Tracheal epithelial cell (primary cell): Measurements from ENCODE around the gene LRRC59. TPM values are rescaled to one million over a fixed set of nuclear protein-coding genes. Genes with fewer than 3 reads are reported as not detected.

Experiments
- total RNA-seq: library from RNA; depleted of rRNA; stranded (reverse); fragments of >200 nt; gene quantifications from 2 replicates; pipeline ENCODE4 v1.2.1, GENCODE V29; 2014

The LRRC59 gene
- 137 and 209 TPM in 2 replicates for total RNA-seq

GRCh38 chr17:50397111-50397918 lies at the start of gene LRRC59:
Gene LRRC59 (minus strand): TSS chr17:50397523. CDS start chr17:50397317, 206 bp downstream.

GRCh38 chr17:50425682-50426471 lies 28.6 kb upstream of the LRRC59 start, which contains the start of gene ACSF2:
Gene ACSF2 (plus strand): TSS chr17:50426218. CDS start chr17:50426262, 44 bp downstream.

GRCh38 chr17:50372758-50373556 lies 24.4 kb downstream of the LRRC59 start, which contains the start of the genes EME1 and MRPL27:
Gene EME1 (plus strand): TSS chr17:50373229. CDS start chr17:50375209, 1,980 bp downstream.
Gene MRPL27 (minus strand): TSS chr17:50373184. CDS start chr17:50373170, 14 bp downstream.

DNA sequence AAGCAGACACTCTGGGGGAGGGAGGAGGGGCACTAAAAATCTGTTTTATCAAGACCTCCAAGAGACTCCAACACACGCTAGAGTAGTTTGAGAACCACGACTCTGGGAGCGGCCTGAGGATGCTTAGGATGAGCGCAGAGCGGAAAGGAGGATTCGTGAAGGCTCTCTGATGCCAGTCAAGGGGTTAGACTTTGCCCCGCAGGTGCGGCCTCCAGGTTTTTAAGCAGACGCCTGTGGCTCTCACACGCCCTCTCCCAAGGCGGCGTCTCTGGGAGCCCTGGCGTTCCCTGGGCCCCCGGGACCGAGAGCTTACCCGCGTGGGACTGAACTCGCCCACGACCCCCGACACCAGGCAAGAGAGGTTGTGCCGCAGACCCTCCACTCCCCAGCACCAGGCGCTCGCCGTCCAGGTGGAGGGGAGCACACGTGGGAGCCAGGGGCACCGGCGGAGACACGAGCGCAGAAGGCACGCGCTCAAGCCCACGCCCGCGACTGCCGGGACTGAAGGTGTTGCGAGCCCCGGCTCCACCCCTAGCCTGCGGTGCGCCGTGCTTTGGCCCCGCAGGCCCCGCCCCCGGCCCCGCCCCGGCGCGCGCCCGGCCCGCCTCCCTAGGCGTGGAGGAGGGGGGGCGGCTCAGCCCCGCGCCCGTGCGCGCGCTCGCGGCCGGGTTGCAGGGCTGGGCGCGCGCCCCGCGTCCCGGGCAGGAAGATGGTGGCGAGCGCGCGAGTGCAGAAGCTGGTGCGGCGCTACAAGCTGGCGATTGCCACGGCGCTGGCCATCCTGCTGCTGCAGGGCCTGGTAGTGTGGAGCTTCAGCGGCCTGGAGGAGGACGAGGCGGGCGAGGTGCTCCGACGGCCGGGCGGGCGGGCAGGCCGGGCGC lies 51.7 kb downstream of the LRRC59 start, which contains the start of gene XYLT2:
XYLT2 (plus strand) TSS at position 695 of the 881 bp plus-strand sequence; CDS start at position 710, 15 bp downstream.

Other genes starting within 250 kb of the LRRC59 start
- 17.8 and 18.8 TPM in 2 replicates for gene PPP1R9B, start 246.8 kb downstream of the LRRC59 start, total RNA-seq
- gene SGCA, start 231.5 kb downstream of the LRRC59 start, total RNA-seq = not detected in 2 replicates
- 3.2 and 28.4 TPM in 2 replicates for gene COL1A1, start 195.9 kb downstream of the LRRC59 start, total RNA-seq
- gene TMEM92, start 123.1 kb downstream of the LRRC59 start, total RNA-seq = 0.85 and 0.96 TPM in 2 replicates
- 31.8 and 41.4 TPM in 2 replicates for gene XYLT2, start 51.4 kb downstream of the LRRC59 start, total RNA-seq
- 71.0 and 79.5 TPM in 2 replicates for gene MRPL27, start 24.3 kb downstream of the LRRC59 start, total RNA-seq
- 0.48 TPM in 1 of 2 replicates, not detected in the other for gene EME1, start 24.3 kb downstream of the LRRC59 start, total RNA-seq
- 18.5 and 29.6 TPM in 2 replicates for gene ACSF2, start 28.7 kb upstream of the LRRC59 start, total RNA-seq
- gene CHAD, start 71.4 kb upstream of the LRRC59 start, total RNA-seq = not detected in 2 replicates
- gene RSAD1, start 81.3 kb upstream of the LRRC59 start, total RNA-seq = 9.9 and 14.1 TPM in 2 replicates
- gene MYCBPAP, start 110.9 kb upstream of the LRRC59 start, total RNA-seq = 0.43 and 0.96 TPM in 2 replicates
- gene EPN3, start 135.2 kb upstream of the LRRC59 start, total RNA-seq = 10.7 and 11.1 TPM in 2 replicates
- gene SPATA20, start 149.7 kb upstream of the LRRC59 start, total RNA-seq = 27.9 and 38.6 TPM in 2 replicates
- gene CACNA1G, start 163.2 kb upstream of the LRRC59 start, total RNA-seq = not detected in 2 replicates
- gene ABCC3, start 237.4 kb upstream of the LRRC59 start, total RNA-seq = 30.4 and 36.7 TPM in 2 replicates